GM19467 (cell line): ENCODE measurements around the gene CCT3.

ENCODE experiments used
- ATAC-seq: cut with Tn5 transposase; IDR thresholded peaks from one replicate; pipeline ENCODE4 v1.9.1; 2021; ENCODE audit warnings: mild to moderate bottlenecking, moderate library complexity; ENCODE audit not compliant: unreplicated experiment

CCT3 gene

GRCh38 chr1:156282479-156283222, 55.4 kb downstream of the CCT3 start, which contains the start of gene SMG5:
TSS of gene SMG5 (minus strand) at chr1:156282825. CDS start at chr1:156282680, 145 bp downstream.
- peak; percentile 76 for ATAC-seq

GRCh38 chr1:156281693-156282478, 56.2 kb downstream of the CCT3 start:
- no peak for ATAC-seq

GRCh38 chr1:156281281-156281680, 56.8 kb downstream of the CCT3 start:
- ATAC-seq: no peak

- ATAC-seq: no peak
These were observed 58.3 kb downstream of the CCT3 start for GRCh38 chr1:156279837-156280236.

GRCh38 chr1:156276966-156277381, 61.1 kb downstream of the CCT3 start:
- no peak for ATAC-seq

- no peak for ATAC-seq
These were observed 61.6 kb downstream of the CCT3 start for GRCh38 chr1:156276532-156276931.

- no peak for ATAC-seq
These were observed 67.8 kb downstream of the CCT3 start for GRCh38 chr1:156270314-156270713.

- ATAC-seq: no peak
These were observed 69.8 kb downstream of the CCT3 start for GRCh38 chr1:156268336-156268735.

- no peak for ATAC-seq
These were observed 72.0 kb downstream of the CCT3 start for GRCh38 chr1:156266051-156266450.

- no peak for ATAC-seq
These were observed 74.8 kb downstream of the CCT3 start for GRCh38 chr1:156263288-156263655.

- no peak for ATAC-seq
These were observed 75.4 kb downstream of the CCT3 start for GRCh38 chr1:156262461-156263287.

- ATAC-seq: no peak
These were observed 77.2 kb downstream of the CCT3 start for GRCh38 chr1:156260896-156261295.

GRCh38 chr1:156259805-156260204, 78.3 kb downstream of the CCT3 start:
- ATAC-seq: no peak
